ENCODE results near the gene SSR2.
A peak's percentile ranks its signal among the peaks of the same experiment; 100 is the strongest.
"Not testable (repeated sequence)": the region's sequence is repeated elsewhere in the genome, so short reads cannot be mapped to it uniquely, and the experiment has no call there.

The SSR2 gene

DNA sequence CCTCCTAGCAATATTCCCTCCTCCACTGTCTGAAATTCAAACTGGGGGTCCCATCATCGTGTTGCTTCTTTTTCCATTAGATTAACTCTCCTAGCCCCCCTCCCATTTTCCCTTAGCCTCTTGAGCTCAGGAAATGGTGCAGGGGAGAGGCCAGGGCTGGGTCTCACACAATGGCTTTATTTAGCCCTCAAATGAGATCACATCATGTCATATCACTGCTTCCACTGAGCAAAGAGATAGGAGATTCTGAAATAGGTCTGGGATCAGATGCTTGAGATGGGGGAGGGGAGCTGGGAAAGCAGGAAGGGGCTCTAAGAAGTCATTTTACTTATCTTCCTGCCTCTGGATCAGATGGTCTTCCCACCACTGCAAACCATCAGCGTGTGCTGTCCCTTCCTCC lies 24.6 kb downstream of the SSR2 start:
- DNase-seq = no peak

DNA sequence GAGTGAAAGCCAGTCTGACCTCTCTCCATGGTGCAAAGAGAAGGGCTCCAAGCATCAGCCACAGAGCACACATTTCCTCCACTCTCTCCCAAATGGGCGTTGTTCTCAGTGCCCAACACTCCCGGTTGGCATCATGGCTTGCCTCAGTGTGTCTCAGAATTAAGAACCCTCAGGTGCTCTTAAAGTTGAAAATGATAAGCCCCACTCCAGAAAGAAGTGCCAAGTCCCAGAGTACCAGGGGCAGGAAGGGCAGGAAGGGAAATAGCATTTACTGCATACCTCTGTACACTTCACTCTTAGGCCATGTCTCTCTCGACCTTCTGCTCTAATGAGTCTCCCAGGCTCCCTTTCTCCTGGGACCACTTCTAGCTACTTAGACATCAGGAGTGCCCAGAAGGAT lies 27.2 kb downstream of the SSR2 start:
- no peak for DNase-seq

GRCh38 chr1:155990005-155990739 lies 30.6 kb downstream of the SSR2 start:
- DNase-seq = peak in 5 of 56 donors; percentile 7 to 42 (median 19)

DNA sequence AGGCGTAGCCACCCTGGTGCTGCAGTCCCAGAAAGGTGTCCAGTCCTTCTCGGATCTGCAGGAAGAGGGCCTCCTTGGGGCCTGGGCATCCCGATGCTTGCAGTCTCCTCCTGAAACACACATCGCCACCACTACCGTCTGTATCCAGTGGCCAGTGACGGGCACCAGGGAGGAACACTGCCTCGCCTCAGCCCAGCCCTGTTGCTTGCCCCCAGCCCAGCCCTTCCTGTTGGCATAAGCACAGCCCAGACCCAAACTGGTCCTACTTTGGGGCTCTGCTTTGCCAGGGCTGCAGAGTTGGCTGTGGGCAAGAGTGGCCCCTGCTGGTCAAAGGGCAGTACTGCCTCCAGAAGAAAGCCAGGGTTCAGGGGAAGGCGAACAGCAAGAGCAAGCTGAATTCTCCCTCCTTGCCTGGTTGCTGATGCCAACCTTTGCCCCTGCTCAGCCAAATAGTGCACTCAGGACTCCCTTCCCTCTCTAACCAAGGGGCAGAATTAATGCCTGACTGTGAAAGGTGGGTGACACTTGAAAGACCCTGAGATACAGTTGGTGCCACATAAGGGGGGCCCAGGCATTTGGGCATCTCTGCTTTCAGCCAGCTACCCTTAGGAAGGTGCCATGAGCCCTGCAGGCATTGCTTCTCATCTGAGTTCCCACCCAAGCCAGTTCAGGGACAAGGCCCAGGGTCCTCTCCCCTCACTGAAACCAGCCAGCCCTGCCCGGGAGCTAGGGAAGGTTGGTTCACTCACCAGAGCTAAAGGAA lies 31.3 kb downstream of the SSR2 start:
- DNase-seq = peak in 52 of 56 donors; percentile 29 to 86 (median 71)

DNA sequence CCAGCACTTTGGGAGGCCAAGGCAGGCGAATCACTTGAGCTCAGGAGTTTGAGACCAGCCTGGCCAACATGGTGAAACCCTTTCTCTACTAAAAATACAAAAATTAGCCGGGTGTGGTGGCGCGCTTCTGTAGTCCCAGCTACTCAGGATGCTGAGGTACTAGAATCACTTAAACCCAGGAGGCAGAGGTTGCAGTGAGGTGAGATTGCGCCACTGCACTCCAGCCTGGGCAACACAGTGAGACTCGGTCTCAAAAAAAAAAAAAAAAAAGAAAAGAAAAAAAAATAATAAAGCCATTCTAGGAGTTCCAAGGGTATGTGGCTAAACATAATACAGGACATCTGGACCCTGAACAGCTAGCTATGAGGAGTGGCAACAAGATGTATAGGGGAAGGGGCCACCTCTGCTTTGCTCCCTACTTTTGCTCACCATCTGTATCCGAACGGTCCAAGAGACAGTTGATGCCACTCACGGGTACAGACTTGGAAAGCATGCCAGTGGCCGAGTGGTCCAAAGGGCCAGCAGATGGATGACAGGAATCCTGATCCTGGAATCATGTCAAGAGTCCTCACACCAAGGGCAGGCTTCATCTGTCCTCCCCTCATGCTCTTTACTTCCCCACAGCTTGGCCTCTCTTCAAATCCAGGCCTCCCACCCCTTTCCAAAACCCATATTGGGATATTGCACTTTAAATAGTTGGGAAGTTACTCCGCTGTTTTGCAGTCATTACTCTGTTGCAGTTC lies 35.7 kb downstream of the SSR2 start:
- not testable (repeated sequence) for DNase-seq

DNA sequence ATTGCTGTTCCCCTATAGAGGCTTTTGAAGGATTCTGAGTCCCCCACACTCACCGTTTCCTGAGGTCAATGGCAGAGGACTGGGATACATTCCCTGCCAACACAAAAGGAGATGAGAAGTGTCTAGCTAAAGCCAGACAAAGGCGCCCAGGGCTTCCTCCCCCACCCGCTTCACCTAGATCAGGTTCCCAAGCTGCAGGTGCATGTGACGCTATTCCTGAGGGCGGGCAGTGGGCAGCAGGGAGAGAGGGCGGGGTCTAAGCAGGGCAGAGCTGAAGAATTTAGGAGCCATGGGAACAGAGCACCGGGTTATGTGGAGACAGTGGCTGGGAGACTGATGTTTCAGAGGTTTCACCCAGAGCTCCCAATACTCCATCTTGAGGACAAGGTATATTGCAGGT lies 36.4 kb downstream of the SSR2 start:
- DNase-seq = no peak

- no peak for DNase-seq
Measured at GRCh38 chr1:155983191-155984024, 37.3 kb downstream of the SSR2 start.

GRCh38 chr1:155982106-155982505 lies 38.6 kb downstream of the SSR2 start:
- no peak for DNase-seq

GRCh38 chr1:155981266-155982088 lies 39.3 kb downstream of the SSR2 start:
- DNase-seq = peak in 1 of 56 donors; percentile 9

DNA sequence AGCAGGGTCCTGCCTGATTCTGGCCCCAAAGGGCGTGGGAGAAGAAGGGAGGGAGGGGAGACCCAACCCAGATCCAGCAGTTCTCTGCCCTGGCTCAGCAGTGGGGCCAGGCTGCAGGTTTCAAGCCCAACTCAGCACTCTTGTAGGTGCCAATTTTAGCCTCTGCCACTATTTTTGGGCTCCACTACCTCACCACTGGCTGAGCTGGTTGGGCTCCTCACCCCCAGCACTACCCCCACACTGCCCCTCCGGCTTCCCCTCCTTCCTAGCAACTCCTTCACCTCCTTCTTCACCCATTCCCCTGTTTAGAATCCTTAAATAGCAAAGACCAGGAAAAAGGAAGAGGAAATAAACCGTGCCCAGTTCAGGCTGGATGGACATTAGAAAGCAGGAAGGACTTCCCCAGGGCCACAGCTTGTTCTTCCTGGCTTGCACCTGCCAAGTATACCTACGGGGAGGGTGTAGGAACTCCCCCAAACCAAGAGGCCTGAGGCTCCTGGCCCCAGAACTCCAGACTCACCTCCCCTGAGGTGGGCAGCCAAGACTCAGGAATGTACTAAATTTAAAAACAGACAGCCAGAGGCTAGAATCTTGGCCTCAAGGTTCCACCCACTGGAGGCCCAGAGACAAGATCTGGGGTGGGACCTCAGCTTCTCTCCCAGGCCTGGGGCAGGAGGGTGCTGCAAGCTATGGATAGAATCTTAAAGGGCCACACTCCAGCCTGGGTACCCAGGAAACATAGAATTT lies 41.0 kb downstream of the SSR2 start:
- DNase-seq = peak in 4 of 56 donors; percentile 8 to 17 (median 12)

- no peak for DNase-seq
Measured at GRCh38 chr1:155978973-155979429, 41.8 kb downstream of the SSR2 start.

- DNase-seq = peak in 43 of 56 donors; percentile 25 to 75 (median 50)
Measured at GRCh38 chr1:155978325-155978972, 42.3 kb downstream of the SSR2 start, which contains the start of gene ARHGEF2. TSS of gene ARHGEF2 (minus strand) at chr1:155978547. CDS start at chr1:155978427, 120 bp downstream.

DNA sequence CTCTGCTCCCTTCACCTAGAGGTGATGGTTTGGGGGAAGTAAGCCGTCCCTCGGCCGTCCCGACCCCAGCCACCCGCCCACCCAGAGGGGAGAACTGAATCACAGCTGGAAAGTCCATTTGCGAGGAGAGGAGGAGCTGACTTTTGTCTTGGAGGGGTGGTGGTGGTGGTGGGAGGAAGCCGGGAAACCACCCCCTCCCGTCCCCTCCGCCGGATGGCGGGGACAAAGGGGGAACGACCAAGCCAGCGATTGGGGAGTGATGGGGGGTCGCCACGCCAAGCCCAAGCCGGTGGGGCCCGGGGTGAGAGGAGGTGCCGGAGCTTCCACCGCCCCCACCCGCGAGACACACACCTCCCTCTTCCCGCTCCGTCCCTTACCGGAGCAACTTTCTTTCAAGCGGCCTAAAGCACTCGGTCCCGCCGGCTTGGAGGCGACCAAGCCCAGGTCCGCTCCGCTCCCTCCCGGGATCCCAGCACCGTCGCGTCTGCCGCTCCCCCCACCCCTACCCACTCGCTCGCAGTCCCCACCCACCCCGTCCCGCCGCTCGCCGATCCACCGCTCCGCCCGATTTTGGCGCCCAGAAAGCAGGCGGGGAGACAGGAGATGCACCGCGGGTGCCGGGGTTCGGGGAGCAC lies 42.9 kb downstream of the SSR2 start:
- DNase-seq = peak in 23 of 56 donors; percentile 34 to 68 (median 50)

- DNase-seq = peak in 7 of 56 donors; percentile 11 to 48 (median 30)
Measured at GRCh38 chr1:155976913-155977689, 43.6 kb downstream of the SSR2 start.

DNA sequence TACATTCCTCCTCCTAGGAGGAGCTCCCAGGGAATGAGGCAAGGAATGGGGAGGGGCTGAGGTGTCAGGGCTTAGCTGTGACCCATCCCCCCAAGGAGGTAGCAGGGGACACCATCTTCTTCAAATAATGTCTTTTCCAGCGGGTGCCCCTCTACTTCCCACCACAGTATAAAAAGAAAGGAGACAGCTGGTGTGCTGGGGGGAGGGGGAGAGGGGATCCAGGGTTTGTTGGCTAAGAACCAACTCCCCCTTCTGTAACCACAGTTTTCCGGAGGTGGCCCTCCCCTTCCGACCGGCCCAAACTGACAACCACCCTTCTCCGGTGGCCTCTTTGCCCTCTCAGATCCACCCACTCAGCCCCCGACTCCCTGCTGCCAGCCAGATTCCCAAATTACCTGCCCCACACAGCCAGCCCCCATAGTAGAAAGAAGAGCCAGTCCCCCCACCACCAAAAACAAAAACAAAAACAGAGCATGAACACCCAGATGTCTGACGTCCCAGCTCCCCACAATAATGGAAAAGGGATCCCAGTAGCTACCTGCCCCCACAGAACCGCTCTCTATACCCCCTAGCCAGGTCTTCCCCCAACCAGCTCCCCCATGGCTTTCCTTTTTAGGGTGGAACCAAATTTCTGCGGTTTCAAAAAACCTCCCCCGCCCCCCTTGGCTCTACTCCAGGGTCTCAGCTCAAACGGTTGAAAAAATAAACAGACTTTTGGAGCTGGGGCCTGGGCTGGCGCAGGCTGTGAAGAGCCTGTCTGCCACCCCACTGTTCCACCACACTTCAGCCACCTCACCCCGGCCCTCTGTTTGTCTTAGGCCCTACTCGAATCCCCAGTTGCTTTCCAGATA lies 44.5 kb downstream of the SSR2 start:
- peak in 19 of 56 donors; percentile 14 to 56 (median 38) for DNase-seq
